H4 (cell line): ENCODE measurements around the gene LRRC7. TPM values are rescaled to one million over a fixed set of nuclear protein-coding genes. Genes with fewer than 3 reads are reported as not detected.
"Not testable (repeated sequence)": the region's sequence is repeated elsewhere in the genome, so short reads cannot be mapped to it uniquely, and the experiment has no call there.

Experiments
- DNase-seq: peaks from one replicate; pipeline ENCODE4 v3.0.0-alpha.2; 2015; ENCODE audit warnings: low spot score
- total RNA-seq: library from RNA; depleted of rRNA; stranded (reverse); fragments of >200 nt; shearing (Covaris generic); gene quantifications from 2 replicates; pipeline ENCODE4 v1.2.3, GENCODE V29; 2014

The LRRC7 gene
- total RNA-seq, 1 experiment from 2014 or later, result 0.10 TPM

DNA sequence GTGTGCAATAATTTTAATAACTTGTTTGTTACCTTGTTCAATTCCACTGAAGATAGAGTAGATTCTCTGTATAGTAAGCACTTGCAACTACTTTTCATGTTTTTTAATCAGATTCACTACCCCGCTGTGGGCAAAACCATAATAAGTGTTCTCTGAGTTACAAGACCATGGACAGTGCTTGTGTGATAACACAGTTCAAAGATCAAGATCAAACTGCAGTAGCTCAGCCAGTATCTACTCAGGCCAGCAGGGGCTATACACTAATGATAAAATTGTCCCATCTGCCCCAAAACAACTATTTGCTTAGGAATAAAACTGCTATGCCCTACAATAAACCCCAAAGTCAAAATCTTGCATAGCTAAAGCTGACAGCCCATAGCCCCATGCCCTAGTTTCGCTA is 129.6 kb downstream of the LRRC7 start:
- DNase-seq, result no peak

DNA sequence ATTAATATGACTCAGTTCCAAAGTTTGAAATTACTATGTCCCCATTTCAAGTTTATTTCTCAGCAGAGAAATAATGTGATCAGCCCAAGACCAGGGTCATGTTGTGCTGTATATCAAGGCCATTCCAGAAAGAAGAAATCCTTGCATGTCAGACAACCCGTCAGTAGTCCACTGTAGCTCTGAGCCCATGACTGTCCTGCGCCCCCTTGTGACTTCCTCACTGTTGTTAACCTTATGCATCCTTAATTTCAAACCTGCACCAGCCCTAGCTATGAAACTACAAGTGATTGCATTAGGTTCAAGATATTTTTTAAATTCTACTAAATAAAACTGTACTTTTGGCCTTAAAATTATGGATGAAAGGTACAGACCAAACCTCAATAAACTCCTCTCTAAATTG is 133.0 kb downstream of the LRRC7 start:
- DNase-seq, result peak; percentile 41

DNA sequence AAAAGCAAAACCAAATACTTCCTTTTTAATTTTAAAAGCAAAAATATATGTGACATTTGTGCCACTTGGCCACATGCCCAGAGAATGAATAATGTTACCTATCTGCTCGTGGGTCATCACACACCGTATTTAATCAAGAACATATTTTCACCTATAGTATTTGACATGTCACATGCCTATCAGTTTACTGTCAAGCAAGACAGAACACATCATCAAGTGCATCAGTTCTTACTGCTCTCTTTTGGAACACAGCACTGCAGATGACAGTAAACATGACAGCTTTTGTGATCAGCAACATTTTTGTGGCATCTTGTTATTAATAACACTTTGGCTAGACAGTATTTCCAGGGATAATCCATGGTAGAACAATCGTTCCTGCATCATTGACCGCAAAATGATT is 134.4 kb downstream of the LRRC7 start:
- DNase-seq, result no peak

DNA sequence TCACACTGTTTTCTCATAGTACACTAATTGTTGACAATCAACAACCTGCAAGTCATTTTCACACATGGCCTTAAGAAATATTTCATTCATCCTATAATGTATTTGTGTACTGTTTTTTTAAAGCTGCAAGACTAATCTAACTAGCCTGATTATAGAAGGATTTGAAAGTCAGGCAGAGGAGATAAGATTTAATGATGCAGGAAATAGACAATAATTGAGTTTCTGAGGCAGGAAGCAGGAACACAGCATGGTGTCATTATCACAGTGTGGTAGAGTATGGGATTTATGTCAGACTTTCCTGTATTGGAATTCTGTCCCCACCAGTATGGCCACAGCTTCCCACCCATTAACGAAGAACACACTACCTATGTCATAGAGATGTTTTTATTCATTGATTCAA is 138.8 kb downstream of the LRRC7 start:
- DNase-seq, result no peak

DNA sequence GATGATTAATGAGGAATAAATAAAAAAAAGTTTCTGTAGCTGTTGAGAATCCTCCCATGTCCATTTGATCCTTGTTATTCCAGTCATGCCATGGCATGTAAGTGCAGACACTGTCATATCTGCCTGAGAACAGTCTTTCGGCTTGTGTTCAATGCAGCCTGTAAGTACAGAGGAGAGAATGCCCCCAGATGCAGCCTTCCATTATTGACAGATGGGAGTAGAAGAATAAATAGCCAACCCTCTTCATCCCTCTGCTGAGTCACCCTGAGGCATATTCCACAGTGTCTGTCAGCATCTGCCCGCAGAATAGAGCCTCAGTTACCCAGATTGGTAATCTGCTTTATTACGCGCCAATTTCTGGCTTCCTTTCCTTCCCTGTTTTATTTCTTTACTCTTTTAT is 139.4 kb downstream of the LRRC7 start:
- no peak for DNase-seq

DNA sequence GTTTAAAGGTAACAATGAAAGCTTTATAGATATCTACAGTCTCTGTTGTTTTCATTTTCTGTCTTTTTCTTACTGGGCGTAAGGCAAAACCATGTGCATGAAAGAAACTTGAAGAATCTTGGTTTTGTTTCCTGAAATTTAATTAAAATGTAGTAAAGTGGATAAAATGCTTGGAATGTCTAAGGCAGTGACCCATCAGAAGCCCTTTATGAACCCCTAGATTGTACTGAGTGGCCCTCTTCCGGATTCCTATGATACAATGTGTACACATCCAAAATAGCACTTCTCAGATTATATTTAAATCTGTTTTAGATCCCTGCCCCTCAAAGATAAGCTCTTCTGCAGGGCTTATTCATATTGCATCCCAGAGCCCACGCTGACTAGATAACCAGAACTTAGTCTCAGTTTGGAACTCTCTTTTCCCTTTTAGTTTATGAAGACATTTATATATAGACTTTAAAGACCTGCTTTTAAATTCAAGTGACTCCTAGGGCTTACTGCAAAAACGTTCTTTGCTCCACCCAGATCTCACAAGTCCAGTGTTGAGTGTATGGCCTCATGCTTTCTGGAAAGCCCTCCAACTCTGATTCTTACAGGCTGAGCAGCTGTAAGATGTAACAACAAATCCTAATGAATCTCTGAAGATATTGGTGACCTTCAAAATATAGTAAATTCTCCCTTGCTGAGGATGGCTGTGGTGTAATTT is 142.9 kb downstream of the LRRC7 start:
- no peak for DNase-seq

DNA sequence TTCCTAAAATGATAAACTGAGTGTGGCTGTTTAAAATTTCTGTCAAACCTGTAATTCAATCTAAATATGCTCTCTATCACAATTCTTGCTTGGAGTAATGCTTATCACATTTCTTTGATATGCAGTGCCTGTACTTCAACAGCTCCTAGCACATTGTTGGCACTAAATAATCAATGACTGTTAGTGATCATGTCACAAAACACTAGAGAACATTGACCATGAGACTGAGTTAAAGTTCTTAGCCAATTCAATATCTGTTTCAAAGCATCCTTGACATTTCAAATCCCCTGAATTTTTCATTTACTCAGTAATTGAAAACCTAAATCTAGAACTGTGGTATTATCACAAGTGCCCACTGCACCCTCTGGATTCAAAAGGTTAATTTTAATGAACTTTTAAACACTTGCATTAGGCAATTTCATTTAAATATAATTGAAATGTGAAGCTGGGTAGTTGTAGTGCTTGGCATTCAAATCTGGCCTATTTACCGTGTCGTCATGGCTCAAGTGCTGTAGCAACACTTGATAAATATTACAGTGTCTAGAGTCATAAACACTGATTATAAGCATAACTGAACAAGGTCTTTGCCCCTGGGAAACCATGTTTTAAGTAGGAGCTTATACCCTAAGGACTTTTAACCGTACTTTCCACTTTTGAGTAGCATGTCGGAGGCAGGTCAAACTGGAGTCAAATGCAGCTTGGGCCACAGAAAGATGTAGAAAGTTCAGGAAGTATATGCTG is 143.6 kb downstream of the LRRC7 start:
- no peak for DNase-seq

DNA sequence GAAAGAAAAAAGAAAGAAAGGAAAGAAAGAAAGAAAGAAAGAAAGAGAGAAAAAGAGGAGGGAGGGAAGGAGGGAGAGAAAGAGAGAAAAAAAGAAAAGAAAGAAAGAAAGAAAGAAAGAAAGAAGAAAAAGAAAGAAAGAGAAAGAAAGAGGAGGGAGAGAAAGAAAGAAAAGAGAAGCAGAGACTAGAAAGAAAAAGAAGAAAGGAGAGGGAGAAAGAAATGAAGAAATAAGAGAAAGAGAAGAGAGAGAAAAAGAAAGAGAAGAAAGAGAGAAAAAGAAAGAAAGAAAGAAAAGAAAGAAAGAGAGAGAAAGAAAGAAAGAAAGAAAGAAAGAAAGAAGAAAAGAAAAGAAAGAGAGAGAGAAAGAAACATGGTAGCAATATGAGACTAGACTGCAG is 150.1 kb downstream of the LRRC7 start:
- not testable (repeated sequence) for DNase-seq

DNA sequence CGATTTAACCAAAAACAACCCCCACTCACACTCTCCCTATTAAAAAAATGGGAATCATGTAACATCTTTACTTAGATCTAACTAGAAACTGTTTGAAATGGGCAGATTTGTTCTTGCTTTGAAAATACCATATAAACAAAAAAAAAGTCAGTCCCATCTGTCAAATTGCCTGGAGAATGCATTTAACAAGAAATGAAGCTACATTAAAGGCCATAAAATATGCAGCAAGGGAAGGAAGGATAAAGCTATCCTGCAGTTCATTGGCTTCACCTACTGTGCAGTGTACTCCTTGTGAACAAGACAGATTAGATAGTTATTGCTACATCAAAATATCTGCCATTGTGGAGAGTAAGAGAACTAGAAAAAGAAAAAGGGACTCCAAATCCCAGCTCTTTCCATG is 160.5 kb downstream of the LRRC7 start:
- no peak for DNase-seq

DNA sequence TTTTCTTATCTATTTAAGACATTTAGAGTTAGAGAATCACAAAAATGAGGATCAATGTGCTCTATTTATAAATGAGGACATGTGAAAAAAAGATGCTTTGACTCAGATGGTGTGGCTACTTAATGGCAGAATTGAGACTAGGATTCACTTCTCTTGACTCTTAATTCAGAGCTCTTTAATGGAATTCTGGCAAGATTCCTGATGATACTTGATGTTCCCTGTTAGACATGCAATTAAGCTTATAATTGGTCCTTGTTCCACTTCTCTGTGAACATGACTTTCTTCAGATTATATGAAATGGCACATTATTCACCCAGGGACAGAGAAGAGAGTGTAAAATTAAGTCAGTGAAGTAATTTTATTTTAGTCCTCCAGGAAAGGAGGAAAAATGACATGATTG is 165.3 kb downstream of the LRRC7 start:
- no peak for DNase-seq

DNA sequence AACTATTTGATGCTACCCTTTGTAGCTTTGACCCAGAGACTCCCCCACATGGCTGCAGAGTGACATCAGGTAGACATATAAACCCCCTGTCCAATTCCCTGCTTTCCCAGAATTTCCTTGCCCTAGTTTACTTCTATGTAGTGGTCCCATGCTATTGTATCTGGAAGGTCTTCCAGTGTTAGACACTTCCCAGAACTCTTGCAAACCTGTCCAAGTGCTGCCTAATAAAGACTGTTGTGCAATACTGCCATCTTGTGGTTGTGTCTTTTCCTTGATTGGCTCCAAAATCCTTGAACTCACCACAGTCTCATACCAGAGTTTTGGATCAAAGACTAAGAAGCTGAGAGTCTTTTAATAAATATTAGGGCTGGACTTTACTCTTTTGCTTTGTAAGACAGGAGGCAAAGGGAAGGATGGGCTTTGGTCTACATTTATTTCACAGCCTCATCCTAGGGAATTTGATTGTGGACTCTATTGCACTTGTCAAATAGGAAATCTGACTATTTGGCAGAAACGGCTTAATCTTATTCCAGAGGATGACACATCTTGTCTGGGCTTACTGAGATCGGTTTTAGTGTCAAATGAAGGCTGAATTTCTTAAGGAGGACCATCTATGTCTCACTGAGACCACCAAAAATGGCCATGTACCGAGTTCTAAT is 169.9 kb downstream of the LRRC7 start:
- DNase-seq, result peak; percentile 88

DNA sequence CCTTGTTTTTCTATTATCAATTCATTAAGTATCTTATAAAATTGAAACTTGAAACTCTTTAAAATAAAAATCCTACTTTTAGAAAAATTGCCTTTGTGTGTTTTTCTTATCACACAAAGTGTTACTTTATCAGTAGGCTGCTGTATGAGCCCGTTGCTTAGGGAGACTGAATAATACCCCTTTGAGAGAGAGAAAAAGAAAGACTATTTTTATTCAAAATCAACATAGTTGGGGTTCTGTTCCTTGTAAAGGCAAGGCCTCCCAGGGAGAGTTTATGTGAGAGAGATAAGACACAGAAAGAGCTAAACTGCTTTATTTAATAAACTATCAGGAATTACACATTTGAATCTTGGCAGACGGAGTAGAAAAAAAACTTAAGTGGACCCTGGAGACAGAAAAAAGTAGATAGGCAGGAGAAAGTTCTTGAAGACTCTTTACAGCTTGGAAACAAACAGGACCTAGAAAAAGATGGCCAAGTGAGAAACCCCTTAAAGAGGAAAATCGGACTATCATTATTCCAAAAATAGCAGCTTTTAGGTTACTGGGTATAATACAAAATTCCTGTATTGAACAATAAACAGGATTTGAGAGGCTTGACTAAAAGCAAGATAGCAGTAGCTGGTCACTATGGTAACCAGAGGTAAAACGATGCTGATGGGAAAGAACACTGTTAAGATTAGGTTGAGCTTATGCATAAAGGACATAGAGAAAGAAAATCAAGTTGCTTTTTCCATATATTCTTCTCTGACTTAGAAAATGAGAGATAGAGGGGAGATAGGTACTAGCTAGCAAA is 170.9 kb downstream of the LRRC7 start:
- DNase-seq, result peak; percentile 21

DNA sequence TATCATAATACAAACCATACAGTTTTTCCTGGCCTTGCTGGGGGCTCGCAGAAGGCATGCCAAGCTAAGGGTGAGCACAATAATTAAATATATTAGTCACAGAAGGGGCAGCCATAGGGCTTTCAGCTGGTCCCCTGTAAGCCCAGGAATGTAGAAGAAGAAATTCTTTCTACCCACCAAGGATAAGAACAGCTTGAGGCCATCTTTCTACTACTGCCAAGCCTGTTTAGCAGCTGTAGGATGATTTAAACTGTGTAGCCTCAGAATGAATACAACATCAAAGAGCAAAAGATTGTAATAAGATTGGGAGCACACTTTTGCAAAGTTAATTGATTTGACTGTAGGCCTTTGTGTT is 171.5 kb downstream of the LRRC7 start:
- DNase-seq, result peak; percentile 62

DNA sequence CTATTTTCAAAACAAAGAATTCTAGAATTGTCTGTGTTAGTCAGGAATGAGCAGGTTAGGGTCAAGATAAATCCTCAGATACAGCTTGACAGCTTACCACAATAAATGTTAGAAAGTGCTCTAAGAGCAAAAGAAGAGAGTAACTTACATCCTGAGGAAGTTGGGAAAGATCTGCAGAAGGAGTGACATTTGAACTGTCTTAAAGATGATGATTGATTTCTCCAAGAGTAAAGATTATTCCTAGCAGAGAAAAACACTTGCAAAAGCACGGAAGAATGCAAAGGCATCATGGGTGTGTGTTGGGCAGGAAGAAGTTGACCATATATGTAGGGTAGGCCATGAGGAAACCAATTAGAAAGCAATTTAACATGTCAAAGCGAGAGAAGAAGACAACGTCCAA is 175.4 kb downstream of the LRRC7 start:
- DNase-seq, result no peak

DNA sequence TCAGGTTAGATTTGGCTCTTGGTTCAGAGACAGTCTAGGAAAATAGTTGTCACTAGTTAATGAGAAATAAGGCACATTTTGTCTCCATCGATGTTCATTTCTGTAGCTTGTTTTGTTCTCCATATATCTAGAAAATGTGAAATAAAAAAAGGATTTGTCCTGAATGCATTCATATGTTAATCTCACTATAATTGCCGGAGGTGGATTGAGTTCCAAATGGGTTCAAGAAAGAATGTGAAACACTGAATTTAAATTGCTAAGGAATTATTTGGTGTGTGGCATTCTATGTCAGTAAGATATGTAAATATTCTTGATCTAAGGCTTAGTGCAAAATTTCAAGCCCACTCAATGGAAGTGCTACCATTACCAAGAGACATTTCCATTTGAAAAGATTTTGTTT is 176.7 kb downstream of the LRRC7 start:
- no peak for DNase-seq

DNA sequence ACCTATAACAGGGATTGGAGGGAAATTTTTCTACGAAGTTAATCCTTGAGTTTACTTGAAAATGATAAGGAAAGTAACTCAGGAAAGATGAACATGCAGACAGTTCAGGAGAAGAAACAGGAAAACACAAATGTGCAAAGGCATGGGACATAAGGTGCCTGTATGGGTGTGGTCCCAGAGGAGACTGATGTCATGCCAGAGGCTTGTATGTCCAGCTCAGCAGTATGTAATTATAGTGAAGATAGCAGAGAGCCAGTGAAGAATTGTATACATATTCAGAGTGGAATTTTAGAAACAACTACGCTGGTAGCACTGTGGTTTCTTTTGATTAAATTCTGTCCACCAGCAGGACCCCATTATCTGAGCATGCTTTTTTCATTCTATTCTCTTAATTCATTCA is 179.5 kb downstream of the LRRC7 start:
- DNase-seq, result peak; percentile 16

DNA sequence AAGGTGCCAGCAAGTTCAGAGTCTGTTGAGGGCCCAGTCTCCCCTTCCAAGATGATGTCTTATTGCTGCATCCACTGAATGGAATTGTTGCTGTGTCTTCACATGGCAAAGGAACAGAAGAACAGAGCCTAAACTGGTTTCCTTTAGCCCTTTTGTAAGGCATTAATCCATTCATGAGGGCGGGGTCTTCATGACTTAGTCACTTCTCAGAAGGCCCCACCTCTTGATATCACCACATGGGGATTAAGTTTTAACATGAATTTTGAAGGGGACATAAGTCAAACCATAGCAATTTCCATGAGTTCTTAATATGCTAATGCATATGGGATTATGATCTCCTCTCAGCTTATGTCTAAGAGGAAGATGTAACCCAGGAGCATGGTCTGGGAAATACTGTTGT is 182.9 kb downstream of the LRRC7 start:
- no peak for DNase-seq

DNA sequence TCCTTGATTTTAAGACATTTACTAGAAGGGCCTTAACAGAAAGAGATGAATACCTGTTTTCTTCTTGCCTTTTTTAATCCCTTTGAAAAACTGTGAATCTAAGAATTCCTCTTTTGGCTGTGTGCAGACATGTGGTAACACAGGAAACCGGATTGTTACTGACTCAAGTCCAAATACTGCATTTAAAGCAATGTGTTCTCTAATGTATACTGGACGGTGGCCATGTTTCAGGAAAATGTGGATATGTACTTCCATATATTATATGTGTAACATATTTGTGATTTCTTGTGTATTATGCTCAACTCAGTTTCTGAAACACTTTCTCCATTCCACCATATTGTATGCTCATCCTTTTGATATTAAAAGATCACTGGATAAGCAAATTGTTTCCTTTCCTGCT is 185.1 kb downstream of the LRRC7 start:
- DNase-seq, result no peak

DNA sequence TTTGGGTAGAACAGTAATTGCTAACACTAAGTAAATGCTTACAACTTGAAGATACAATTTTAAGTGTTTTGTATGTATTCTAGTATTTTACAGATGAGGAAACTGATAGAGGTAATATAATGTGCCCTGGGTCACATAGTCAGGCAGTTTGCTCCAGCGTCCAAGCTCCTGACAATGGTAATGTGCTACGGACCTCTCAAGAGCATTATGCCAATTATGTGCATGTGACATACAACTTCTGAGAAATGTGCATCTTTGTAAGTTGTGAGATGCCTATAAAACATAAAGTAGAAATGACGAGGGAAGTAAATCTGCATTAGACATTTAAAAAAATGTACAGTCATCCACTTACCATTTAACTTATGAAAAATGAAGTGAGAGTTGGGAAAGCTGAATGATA is 186.8 kb downstream of the LRRC7 start:
- DNase-seq, result no peak

DNA sequence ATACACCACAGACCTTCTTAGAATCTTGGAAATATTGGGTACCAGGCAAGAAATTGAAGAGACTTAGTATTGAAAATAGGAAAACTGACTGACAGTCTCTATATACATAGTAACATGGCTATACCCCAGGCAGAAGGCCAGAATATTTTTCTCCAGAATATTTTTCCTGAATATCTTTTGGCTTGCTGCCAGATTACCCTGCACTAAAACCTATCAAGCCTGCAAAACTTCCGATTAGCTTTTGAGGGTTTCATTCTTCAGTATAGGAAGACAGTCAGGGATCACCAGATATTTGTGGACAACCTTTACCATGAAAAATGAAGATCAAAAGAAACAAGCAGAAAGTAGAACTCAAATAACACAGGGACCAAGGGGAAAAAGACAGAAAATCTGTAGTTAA is 187.9 kb downstream of the LRRC7 start:
- no peak for DNase-seq

DNA sequence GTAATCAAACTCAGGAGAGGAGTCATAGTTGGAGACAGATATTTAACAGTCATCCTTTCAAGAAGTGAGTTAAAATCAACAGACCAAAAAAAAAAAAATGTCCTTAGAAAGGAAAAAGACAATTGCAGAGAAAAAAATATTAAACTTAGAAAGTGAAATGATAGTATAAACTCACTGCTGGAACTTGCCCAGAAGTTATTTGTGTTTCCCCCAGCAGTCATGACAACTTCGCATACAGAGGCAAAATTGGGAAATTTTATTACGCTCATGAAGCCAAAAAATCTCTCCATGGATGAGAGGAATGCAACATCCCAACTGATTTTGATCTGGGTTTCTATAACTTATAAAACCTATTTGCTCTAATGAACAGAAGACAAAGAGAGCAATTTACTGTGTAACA is 198.2 kb downstream of the LRRC7 start:
- no peak for DNase-seq

DNA sequence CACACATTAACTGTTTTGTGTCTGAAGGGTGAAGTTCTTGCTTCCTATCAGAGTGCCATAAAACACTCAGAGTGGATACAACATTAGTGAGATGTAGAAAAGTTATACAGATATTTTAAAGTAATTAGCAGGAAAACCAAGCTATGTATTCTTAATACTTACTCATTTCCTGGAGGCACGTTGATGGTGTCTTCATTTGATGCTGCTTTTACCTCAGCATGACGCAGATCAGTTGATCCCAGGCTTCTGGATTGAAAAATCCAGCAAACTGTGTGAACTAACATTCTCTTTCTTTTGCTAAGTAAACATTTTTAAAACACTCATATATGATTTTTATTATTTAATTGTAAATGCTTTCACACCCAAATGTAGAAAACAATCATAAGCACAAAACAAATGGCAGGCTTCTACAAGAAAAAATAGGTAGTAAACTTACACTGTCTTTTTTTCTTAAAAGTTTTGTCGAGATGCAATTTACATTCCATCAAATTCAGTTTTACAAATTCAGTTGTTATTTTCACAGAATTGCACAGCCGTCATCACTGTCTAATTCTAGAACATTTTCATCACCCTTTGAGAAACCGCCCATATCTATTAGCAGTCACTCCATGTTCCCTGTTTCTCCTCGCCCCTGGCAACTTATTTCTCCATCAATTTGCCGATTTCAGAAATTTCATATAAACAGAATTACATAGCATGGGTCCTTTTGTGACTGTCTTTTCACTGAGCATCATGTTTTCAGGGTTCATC is 198.9 kb downstream of the LRRC7 start:
- DNase-seq, result no peak
